Hematopoietic multipotent progenitor cell (in vitro differentiated cells): ENCODE measurements around the gene MIAT. TPM values are rescaled to one million over a fixed set of nuclear protein-coding genes. Genes with fewer than 3 reads are reported as not detected.

Source experiments
- DNase-seq, 3 donors: peaks; one replicate each; pipeline ENCODE4 v3.0.0-alpha.2; 2011 to 2015; ENCODE audit warnings: low read depth in 2 of 3, low spot score in 2 of 3
- total RNA-seq: library from RNA; depleted of rRNA; stranded (reverse); fragments of >200 nt; gene quantifications from one replicate; pipeline ENCODE4 v1.2.3, GENCODE V29; 2012

MIAT gene
- total RNA-seq, 1 donor, result 14.3 TPM

DNA sequence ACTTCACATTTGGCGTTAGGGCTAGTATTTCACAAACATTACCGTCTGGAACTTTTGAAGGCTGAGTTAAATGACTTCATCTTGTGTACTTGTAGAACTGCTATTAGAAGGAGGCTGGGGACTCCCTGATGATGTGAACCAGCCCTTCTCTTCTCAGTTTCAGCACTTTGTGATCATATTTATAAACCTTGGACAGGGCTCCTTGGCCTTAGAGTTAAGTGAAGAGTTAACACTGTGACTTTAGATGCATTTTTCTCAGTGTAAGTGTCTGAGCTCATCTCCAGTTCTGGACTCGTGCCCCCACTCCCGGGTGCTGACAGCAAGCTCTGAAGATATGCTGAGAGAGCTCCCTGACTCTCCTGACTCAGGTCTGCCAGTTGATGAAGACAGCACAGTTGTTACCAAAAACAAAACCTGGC lies 8.4 kb downstream of the MIAT start:
- DNase-seq, result no peak

DNA sequence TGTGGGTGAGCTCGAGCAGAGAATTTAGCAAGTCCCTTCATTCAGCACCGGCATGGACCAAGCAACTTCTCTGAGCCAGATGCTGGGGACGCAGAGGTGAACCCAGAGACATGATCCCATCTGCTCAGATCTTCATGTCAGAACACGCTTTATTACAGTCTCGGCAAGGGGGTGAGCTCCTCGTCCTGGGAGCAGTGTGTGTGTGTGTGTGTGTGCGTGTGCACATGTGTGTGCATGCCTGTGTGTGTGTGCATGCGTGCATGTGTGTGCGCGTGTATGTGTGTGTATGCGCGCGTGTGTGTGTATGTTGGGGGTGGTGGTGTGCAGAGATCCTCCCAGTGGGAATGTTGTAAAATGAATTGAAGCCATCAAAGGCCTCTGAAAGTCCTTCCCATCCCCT lies 9.8 kb downstream of the MIAT start:
- DNase-seq, result no peak

DNA sequence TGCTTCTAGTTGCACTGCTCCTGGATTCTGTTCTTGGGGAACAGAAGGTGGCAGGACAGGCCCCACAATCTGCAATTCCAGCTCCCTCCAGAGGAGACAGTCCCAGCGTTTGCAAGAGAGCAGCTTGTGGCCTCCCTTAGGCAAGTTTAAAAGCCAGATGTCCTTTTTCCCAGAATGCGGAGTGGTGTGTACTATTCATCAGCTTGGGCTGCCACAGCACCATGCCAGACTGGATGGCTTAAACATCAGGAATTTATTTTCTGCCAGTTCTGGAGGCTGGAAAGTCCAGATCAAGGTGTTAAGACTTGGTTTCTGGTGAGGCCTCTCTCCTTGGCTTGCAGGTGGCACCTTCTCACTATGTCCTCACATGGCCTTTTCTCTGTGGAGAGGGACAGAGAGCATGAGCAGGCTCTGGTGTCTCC lies 11.7 kb downstream of the MIAT start:
- peak in 1 of 3 donors; percentile 35 for DNase-seq

DNA sequence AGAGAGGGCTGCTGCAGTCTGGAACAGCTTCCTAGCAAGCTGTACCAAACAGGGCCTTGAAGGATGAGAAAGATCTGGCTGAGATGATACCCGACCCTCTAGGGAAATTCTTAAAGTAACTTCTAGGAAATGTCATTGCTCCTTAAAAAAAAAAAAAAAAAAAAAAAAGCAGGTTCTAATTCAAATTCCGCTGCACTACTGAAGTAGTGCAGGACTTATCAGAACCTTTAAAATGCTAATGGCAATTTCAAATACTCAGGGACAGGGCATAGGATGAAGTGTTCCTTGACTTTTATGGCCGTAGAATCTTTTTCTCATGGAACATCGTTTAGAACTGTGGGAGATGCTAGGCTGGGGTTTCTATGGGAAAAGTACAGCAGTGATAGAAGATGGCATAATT lies 13.1 kb downstream of the MIAT start:
- DNase-seq, result no peak

DNA sequence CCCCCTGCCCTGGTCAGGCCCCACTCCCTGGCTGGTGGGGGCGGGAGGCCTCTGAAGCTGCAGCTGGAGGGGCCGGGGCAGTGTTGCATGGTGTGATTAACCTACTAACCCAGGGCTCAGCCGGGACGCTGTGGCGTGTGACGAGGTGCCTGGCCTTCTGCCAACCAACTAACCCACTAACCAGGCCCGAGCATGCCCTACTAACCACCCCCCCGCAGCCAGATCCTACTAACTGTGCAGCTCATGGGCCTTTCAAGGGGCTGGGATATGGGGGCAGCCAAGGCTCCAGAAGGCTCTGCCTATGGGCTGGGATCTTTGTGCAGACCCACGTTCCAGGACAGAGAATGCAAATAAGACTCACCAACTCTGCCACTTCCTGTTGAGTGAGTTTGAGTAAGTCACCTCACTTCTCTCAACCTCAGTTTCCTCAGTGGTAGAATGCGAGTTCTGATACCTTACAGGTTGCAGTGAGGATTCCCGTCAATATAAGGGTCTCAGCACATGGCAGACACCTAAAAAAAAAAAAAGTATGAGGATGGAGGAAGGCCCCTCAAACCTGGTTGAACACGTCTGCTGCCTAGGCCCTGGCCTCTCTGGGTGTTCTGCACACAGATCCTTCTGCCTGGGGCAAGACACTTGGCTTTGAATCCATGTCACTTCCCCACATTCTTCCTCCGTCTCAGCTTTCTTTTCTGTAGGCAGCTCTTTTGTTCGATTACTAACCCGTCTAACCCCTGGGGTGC lies 14.1 kb downstream of the MIAT start:
- DNase-seq, result peak in 1 of 3 donors; percentile 44

DNA sequence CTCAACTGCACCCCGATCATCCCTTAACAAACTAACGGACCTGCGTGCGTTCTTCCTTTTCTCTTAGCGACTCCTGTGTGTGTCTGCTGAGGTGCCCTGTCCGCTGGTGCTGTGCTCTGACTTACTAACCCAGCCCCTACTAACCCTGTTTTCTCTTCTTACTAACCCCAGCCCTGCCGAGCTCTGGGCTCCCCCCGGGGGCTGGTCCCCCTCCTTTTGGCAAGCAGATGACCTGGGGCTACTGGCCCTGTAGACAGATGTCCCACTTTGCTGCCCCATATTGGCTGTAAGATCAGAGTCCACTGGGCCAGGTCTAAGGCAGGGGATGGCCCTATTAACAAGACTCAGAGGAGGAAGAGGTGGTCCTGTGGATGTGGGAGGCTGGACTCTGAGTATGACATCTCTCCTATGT lies 14.7 kb downstream of the MIAT start:
- DNase-seq, result no peak

DNA sequence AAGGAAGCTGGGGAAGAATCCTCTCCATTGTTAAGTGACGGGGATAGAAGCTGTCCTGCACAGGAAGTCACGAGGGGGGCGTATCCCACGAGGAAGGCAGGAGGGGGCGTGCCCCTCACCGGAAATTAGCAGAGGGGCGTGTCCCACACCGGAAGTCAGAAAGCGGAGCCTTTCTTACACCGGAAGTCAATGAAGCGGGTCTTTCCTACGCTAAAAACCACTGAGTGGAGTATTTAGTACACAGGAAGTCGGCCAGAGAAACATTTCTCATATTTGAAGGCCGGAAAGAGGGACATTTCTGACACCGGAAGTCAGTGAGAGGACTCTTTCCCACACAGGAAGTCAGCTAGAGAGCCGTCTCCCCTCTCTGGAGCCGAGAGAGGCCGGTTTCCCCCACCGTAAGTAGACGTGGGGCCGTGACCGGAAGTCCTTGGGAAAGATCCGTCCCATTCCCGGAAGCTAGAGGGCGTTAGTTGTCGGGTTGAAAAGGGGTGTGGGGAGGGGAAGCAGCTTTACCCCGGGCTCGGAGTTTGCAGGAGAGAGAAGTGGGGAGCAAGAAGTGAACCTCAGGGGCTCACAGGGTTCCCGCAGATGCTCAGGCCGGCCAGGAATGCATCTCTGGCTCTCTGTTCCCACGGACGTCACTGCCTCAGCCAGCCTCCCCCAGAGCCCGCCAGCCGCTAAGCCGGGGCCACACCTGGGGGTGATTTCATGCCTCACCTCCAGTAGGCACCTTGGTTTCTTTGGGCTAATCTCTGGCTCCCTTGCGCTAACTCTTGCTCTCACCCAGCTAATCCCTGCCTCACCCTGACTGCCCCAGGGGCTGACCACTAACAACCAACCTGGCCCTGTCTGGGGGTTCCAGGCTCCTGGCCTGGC lies 15.4 kb downstream of the MIAT start:
- DNase-seq, result peak; percentile 87 to 94 (median 93)

DNA sequence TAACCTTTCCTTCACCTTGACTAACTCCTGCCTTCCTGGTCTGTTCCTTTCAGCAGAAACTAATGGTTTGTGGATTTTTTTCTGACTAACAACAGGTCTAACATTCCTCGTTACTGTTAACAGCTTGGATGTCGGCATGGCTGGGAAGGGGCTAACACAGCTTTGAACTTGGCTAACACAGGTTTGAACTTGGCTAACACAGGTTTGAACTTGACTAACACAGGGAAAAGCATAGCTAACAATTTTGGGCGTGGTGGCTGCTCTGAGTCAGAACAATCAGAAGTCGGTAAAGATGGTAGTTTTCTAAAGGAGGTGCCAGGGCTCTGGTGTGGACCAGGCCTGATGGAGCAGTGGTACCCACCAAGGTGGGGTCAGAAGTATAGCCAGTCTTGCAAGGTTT lies 16.1 kb downstream of the MIAT start:
- DNase-seq, result no peak

DNA sequence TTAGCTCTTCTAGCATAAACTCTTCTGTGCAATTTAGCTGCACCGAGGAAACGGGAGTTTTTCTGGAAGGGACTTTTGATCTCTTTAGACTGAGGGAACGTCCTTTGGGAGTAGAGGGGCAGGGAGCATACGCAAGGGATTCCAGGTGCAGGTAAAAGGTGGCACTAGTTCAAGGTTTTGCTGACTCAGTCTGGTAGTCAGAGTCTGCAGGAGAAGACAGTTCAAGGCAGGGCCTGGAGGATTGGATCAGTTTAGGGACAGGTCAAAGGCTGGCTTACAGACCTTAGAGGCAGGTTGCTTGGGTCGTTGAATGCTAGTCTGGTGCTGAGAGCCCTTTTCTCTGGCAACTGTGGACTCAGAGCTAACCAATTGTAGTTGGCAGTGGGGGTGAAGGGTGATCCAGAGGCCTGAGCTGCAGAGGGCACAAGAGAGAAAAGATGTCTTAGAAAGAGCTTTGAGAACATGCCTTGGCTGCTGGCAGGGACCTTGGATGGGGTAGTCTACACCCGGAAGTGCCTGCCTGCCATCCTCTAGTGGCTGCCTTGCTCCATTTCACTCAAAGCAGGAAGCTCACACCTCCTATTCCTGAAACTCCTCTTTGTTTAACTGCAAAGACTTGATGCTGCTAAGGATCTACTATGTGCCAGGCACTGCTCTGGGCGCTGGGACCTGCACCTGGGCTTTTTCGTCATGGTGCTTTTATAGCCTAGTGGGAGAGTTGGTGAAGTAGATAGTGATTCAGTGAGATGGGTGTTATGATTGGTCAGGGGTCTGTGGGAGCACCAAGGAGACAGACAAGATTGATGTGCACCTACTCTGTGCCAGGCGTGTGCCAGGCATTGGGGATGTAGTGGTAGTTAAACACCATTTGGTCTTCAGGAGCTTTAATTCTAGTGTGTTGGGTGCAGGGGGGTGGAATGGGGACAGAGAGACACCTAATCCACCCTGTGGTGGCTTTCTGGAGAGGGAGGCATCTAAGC lies 17.1 kb downstream of the MIAT start:
- DNase-seq, result no peak

DNA sequence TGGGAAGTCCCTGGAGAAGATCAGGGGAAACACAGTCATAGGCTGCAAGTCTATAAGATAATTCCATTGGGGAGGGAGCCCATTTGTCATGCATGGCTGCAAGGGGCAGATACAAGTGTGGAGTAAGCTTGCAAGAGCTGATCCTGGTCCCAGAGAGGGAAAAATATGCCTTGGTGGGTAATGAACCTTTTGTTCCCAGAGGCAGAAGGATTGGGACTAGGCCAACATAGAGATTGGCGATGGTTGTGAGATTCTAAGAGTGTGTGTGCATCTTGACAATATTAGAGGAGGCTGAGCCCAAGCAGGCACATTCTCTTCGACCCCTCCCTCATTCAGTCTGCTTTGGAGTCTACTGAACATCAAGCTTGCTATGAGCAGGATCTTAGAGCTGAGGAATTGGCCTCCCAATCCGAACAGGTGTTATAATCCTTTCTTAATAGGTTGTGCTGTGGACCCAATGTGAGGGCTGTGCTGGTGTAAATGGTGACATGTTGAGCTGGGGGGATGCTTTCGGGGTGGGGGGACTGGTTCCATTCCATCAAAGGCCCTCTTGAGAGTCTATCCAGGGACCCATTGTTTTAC lies 18.4 kb downstream of the MIAT start:
- no peak for DNase-seq

DNA sequence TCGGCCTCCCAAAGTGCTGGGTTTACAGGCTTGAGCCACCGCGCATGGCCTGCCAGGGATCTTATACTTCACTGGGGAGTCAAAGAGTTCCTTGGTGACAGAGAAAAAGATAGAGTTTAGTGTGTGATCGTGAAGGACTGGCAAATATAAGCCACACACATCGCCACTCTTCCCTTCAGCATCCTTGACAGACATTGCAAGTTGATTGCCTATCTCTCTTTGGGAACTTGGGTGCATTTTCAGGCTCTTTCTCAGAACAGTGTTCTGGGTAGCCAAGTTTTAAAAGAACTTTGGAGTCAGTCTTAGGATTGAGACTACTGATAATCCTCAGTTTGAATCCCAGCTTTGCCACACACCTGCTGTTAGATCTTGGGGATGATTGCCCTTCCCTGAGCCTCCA lies 19.8 kb downstream of the MIAT start:
- DNase-seq, result no peak

DNA sequence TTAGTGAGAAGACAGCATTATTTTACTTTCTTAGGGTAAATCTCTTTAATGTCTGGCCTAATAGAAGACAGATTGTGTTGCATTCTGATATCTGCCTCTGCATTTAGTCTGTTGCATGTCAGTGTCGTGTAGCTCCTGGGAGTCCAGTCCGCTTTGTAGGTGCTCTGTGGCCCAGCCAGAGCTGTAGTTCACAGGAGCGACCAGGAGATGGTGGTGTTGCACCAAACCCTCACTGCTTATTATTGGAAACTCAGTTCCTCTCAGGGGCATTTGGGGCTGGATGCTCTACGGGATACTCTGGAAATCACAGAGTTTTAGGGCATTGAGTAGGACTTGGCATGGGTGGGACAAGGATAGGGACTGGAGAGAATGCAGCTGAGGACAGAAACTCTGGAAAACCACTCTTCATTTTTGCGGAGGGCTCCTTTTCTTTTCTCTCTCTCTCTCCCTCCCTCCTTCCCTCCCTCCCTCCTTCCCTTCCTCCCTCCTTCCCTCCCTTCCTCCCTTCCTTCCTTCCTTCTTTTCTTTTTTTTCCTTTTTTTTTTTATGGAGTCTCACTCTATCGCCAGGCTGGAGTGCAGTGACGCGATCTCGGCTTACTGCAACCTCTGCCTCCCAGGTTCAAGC lies 21.7 kb downstream of the MIAT start:
- DNase-seq, result peak in 2 of 3 donors; percentile 35 to 74

DNA sequence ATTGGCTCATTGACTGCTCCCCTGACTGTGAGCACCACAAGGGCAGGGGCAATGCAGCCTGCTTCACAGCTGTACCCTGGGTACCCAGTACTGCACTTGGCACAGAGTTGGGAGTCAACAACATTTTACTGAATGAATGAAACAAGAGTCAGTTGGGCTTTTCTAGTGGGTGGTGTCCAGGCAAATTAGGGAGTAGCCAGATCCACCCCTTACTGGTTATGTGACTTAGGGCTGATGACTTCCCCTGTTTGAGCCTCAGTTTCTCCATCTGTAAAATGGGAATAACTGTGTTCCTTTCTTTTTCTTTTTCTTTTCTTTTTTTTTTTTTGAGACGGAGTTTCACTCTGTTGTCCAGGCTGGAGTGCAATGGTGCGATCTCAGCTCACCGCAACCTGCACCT lies 23.1 kb downstream of the MIAT start:
- DNase-seq, result no peak

DNA sequence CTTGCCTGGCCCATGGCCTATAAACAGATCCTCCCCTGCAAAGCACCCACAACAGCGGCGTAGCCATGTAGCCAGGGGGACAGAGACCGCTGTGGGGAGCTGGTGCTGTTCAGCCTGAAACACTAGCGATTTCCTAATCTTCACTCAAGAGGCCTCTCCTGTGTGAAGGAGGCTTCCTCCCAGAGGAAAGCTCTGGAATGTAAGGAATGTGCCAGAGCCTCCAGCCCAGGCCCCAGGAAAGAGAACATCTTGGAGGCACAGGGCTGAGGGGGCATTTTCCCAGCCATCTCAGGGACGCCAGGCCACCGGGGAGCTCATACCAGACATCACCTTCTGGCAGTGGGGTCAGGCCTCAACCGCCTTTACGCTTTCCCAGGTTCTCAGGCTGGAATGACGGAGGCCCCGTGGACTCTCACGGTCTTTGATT lies 24.0 kb downstream of the MIAT start:
- no peak for DNase-seq

DNA sequence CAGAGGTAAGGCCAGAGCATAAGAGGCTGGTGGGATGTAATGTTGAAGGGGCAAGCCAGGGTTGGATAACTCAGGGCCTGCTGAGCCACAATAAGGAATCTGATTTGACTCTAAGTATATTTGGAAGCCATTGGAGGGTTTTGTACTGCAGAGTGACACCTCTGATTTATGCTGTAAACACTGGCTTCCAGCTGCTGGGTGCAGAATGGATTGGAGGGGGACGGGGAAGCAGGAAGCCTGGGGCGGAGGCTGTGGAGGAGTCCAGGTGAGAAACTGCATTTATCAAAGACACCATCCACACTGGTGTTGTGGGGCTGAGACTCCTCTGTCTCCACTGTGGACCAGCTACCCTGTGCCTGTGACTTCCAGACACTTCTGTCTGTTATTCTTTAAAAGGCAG lies 26.8 kb downstream of the MIAT start:
- DNase-seq, result no peak

DNA sequence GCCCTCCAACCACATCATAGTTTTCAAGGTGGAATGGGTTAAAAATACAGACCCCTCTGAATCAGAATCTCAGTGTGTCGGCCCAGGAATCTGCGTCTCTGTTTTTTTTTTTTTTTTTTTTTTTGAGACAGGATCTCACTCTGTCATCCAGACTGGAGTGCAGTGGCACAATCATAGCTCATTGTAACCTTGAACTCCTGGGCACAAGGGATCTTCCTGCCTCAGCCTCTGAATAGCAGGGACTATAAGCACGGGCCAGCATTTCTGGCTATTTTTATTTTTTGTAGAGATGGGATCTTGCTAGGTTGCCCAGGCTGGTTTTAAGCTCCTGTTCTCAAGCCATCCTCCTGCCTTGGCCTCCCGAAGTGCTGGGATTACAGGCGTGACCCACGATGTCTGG lies 28.2 kb downstream of the MIAT start:
- DNase-seq, result no peak

DNA sequence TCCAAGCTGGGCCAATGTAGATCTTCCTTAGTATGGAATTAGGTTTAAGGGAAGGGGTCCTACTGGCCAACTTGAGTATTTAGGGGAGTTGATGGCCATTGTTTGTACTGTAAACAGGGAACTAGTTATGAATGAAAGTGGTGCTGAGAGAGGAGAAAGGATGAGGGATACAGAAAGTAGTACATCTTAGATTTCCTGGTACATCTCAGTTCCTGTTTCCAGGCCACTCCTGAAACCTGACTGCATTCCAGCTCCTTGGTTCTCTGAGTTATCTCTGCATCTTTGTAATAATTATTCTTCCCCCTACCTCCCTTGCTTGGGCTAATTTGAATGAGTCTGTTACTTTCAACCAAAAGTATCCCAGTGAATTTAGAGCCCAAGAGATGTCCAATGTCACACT lies 30.1 kb downstream of the MIAT start:
- DNase-seq, result no peak

DNA sequence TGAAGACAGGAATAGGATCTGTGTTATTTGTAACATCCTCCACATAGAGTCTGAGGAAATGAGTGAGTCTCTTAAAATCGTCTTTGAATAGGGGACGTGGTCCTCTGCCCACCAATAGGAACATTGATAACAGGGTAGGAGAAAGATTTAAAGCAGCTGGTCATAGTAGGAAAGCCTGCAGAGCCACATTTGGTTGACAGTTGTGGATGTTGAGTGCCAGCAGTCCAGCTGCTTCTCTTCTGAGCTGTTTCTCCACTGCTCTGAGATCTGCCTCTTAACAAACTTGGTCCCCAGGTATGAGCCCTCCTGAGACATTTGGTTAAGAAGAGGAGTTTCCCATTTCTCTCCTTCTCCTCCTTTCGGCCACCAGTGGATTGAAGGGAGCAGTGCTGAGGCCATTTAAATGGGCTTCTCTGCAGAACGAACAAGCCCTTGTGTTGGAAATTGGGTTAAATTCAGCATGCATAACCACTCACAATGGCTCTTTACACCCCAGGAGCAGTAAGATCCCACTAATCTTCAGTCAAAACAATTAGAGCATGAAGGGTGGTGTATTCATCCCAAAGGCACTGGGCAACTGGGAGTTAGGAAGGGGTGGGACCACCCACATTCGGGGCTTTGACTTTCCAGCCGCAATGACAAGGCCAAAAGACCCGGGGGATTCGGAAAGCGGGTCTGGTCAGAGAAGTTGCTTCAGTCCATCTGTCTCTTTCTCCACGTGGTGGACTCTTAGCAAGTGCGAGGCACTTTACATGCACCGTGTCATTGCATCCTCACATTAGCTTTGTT lies 32.3 kb downstream of the MIAT start:
- DNase-seq, result no peak
